ENCODE measurements around the gene MYO7B. TPM values are rescaled to one million over a fixed set of nuclear protein-coding genes. Genes with fewer than 3 reads are reported as not detected.

Gene MYO7B
- total RNA-seq, 4 donors from 2014 or later: 2.3 to 13.0 (median 4.8) TPM

DNA sequence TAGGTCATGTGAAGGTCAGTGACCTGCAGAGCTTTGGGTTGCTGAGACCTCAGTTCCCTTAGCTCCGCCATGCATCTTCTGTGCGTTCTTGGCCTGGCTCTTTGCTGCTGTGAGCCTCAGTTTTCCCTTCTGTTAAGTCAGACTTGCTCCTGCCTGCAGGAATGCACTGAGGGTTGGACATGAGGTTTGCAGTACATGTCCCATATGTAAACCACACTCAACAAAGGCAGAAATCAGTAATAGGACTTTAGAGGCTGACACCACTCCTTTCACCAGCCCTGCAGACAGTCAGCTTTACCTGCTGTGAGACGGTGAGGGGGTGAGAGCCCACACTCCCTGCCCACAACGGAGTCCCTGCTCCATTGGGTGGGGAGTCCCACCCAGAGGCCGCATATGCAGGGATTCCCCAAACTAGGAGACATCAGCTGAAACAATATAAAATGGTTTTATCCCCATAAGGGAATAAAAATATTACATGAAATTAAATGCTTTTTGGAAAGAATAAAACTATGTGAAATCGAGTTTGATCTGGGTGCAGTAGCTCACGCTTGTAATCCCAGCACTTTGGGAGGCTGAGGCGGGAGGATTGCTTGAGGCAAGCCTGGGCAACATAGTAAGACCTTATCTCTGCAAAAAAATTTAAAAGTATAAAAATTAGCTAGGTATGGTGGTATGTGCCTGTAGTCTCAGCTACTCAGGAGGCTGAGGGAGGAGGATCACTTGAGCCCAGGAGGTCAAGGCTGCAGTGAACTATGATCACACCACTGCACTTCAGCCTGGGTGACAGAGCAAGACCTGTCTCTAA is 55.1 kb downstream of the MYO7B start:
- H3K4me3 ChIP-seq (ENCODE audit: low read depth, poor library complexity, severe bottlenecking): no peak overlapping the region
- DNase-seq (ENCODE audit: low spot score in 2 of 2): peak in 1 of 2 donors; percentile 80
- whole genome bisulfite sequencing, 2 donors: 89 to 91% methylated on average over 8 of the region's 8 CpGs
- no peak for TF ChIP-seq POLR2A (IDR thresholded peaks at IDR 0.05)
- TF ChIP-seq, protein P1, sequence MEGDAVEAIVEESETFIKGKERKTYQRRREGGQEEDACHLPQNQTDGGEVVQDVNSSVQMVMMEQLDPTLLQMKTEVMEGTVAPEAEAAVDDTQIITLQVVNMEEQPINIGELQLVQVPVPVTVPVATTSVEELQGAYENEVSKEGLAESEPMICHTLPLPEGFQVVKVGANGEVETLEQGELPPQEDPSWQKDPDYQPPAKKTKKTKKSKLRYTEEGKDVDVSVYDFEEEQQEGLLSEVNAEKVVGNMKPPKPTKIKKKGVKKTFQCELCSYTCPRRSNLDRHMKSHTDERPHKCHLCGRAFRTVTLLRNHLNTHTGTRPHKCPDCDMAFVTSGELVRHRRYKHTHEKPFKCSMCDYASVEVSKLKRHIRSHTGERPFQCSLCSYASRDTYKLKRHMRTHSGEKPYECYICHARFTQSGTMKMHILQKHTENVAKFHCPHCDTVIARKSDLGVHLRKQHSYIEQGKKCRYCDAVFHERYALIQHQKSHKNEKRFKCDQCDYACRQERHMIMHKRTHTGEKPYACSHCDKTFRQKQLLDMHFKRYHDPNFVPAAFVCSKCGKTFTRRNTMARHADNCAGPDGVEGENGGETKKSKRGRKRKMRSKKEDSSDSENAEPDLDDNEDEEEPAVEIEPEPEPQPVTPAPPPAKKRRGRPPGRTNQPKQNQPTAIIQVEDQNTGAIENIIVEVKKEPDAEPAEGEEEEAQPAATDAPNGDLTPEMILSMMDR (IDR thresholded peaks at IDR 0.05): no peak
- intact Hi-C loops (cut with DNase I; ENCODE audit: low total_unique reads): no loop called here

DNA sequence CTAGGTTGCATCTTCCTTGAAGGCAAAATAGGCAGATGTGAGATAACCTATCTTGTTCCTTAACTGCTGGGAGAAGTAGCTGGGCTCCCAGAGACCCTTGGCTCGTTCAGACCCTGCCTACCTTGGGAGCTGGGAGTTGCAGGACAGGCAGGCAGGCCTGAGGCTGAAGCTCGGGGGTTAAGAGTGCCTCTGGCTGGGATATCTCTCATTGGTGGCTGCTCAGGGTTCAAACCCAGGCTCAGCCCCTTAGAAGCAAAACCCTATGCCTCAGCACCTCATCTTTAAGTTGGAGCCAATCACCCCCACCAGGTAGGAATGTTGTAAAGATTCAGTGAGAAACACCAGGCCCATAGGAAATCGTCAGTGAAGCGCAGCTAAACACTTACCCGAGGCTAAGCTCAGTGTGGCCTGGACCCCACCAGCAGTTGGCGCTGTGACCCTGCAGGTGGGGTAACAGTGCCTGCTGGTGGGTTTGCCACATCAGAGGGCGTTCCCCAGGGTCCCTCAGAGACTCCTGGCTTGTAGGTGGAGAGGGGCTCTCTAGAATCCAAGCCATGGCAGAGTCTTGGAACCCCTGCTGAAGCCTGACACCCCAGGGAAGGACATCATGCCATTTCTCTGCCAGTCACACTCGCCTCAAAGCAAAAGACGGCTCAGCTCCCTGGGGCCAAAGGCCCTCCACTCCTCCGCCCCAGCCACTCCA is 55.9 kb downstream of the MYO7B start:
- 55 to 61% methylated on average over 9 to 10 of the region's 10 CpGs for WGBS, 2 donors
- H3K4me3 ChIP-seq (ENCODE audit: low read depth, poor library complexity, severe bottlenecking): no peak overlapping the region
- intact Hi-C loops (cut with DNase I; ENCODE audit: low total_unique reads): no loop called here
- peak in 1 of 2 donors; percentile 86 for DNase-seq (ENCODE audit: low spot score in 2 of 2)
- TF ChIP-seq POLR2A (IDR thresholded peaks at IDR 0.05): no peak
- TF ChIP-seq, protein P1 (IDR thresholded peaks at IDR 0.05): no peak

DNA sequence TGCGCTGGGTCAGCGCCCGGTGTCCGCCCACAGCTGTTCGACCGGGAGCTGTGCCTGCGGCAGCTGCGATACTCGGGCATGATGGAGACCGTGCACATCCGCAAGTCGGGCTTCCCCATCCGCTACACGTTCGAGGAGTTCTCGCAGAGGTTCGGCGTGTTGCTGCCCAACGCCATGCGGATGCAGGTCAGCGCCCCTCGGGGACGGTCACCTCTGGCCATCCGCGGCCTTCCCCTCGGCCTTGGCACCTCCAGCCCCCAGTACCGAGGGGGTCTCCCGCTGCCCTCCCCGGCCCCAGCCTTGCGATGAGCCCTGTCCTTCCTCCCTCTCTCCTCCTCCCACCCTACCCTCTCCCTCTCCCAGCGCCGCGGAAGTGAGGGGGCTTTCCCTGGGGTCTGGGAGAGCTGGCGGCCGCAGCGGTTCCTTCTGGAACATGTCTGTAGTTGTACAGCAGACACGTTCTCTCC is 57.3 kb downstream of the MYO7B start:
- 94% methylated on average over 29 to 36 of the region's 37 CpGs for WGBS, 2 donors
- intact Hi-C loops (cut with DNase I; ENCODE audit: low total_unique reads): no loop called here
- no peak overlapping the region for H3K4me3 ChIP-seq (ENCODE audit: low read depth, poor library complexity, severe bottlenecking)
- no peak for TF ChIP-seq POLR2A (IDR thresholded peaks at IDR 0.05)
- TF ChIP-seq, protein P1 (IDR thresholded peaks at IDR 0.05): no peak
- peak in 1 of 2 donors; percentile 75 for DNase-seq (ENCODE audit: low spot score in 2 of 2)

DNA sequence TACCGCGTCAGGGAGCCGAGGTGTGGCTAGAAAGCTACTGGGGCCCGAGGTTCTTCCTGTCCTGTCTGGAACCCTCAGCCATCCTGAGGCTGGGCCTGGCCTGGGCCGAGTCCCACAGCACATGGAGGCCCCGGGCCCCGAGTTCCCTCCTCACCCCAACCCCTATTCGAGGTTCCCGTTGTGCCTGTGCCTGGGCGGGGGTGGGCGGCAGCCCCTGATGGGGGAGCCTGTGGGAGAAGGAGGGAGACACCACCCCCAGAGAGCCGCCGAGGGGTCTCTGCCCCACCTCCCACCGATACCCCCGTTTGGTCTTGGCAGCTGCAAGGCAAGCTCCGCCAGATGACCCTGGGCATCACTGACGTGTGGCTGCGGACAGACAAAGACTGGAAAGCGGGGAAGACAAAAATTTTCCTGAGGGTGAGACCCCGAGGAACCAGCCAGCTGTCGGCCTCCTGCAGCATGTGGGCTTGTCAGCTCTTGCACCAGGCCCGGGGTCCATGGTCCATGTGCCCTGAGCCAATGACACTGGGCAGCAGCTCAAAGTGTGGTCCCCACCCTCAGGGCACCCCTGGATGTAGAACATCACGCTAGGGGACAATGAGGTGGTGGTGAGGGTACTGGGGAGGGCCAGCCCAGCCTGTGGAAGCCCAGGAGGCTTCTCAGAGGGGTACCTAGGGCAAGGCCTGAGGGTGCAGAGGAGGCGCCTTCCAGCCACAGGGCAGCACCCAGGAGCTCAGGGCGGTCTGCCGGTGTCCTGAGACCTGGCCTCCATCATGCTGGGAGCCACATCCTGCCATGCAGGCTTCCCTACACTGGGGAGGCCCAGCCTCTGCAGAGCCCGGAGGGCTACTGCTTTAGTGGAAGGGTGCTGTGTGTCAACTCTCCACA is 58.0 kb downstream of the MYO7B start:
- intact Hi-C loops (cut with DNase I; ENCODE audit: low total_unique reads): no loop called here
- peak in 1 of 2 donors; percentile 77 for DNase-seq (ENCODE audit: low spot score in 2 of 2)
- WGBS, 2 donors: 78 to 89% methylated on average over 10 to 27 of the region's 27 CpGs

DNA sequence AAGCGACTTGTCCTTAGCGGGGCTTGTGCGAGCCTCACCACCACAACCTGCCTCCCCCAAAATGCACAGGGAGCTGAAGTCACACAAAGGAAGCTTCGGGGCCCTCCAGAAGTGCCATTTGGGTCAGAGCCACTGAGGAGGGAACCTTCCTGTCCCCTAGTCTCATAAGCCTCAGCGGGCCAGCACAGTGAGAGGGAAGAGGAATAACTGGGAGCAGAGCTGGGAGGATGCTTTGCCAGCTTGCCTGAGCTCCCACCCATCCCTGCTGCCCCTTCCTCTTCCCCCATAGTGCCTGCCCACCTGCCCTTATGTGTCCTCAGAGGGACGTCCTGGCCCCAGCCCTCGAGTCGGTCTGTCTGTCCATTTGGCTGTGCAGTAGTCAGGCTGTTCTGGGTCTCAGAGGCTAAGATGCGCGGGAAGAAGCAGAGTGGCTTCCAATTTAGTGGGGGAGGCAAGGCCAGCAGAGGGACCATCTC is 58.7 kb downstream of the MYO7B start:
- WGBS, 2 donors: 87 to 92% methylated on average over 9 to 10 of the region's 10 CpGs
- H3K4me3 ChIP-seq (ENCODE audit: low read depth, poor library complexity, severe bottlenecking): no peak overlapping the region
- peak in 1 of 2 donors; percentile 54 for DNase-seq (ENCODE audit: low spot score in 2 of 2)
- intact Hi-C loops (cut with DNase I; ENCODE audit: low total_unique reads): no loop called here
- no peak for TF ChIP-seq POLR2A (IDR thresholded peaks at IDR 0.05)

More for the DNA sequence above, 58.0 kb downstream of the MYO7B start:
- no peak overlapping the region for H3K4me3 ChIP-seq (ENCODE audit: low read depth, poor library complexity, severe bottlenecking)
- TF ChIP-seq POLR2A (IDR thresholded peaks at IDR 0.05): no peak
- TF ChIP-seq, protein P1 (IDR thresholded peaks at IDR 0.05): no peak

Data from lower leg skin (tissue), 4 donors.